ENCODE data around the gene ONECUT1. TPM values are rescaled to one million over a fixed set of nuclear protein-coding genes. Genes with fewer than 3 reads are reported as not detected.
A peak's percentile ranks its signal among the peaks of the same experiment; 100 is the strongest.

Gene ONECUT1
- total RNA-seq, 1 donor from 2014 or later: not detected

- Histone ChIP-seq H3K4me1 (ENCODE audit: control insufficient read depth in 3 of 3, insufficient read depth in 3 of 3, low read length in 3 of 3) (peaks cover 29 to 53% (median 52%) of the 10 kb centered on the region in 3 donors), H3K36me3 (ENCODE audit: control insufficient read depth in 3 of 3, insufficient read depth in 3 of 3, low read length in 3 of 3) (no peaks in the 10 kb centered on the region), H3K4me3 (ENCODE audit: low read length in 3 of 3) (peak overlapping the region; percentile 64 to 73 (median 65)), H3K9me3 (ENCODE audit: control insufficient read depth in 3 of 3, low read length in 3 of 3) (no peaks in the 10 kb centered on the region), H3K27ac (ENCODE audit: low read depth, low read length) (no peak overlapping the region), H3K9ac (ENCODE audit: low read depth in 1 of 3, low read length in 3 of 3) (peak overlapping the region in 1 of 3 donors; percentile 33), H3K27me3 (ENCODE audit: control insufficient read depth in 3 of 3, insufficient read depth in 3 of 3, low read length in 3 of 3) (peaks cover 76 to 91% (median 78%) of the 10 kb centered on the region in 3 donors)
These were observed 451 bp downstream of the ONECUT1 start for GRCh38 chr15:52789601-52790168.

- H3K27ac ChIP-seq (ENCODE audit: low read depth, low read length): no peak overlapping the region
- H3K27me3 ChIP-seq (ENCODE audit: control insufficient read depth in 3 of 3, insufficient read depth in 3 of 3, low read length in 3 of 3): peaks cover 77 to 92% (median 78%) of the 10 kb centered on the region in 3 donors
- H3K9me3 ChIP-seq (ENCODE audit: control insufficient read depth in 3 of 3, low read length in 3 of 3): no peaks in the 10 kb centered on the region
- H3K4me3 ChIP-seq (ENCODE audit: low read length in 3 of 3): peak overlapping the region in 2 of 3 donors; percentile 64 to 73
- no peaks in the 10 kb centered on the region for H3K36me3 ChIP-seq (ENCODE audit: control insufficient read depth in 3 of 3, insufficient read depth in 3 of 3, low read length in 3 of 3)
- peaks cover 30 to 58% (median 58%) of the 10 kb centered on the region in 3 donors for H3K4me1 ChIP-seq (ENCODE audit: control insufficient read depth in 3 of 3, insufficient read depth in 3 of 3, low read length in 3 of 3)
- peak overlapping the region in 1 of 3 donors; percentile 33 for H3K9ac ChIP-seq (ENCODE audit: low read depth in 1 of 3, low read length in 3 of 3)
These were observed 1.0 kb downstream of the ONECUT1 start for GRCh38 chr15:52789008-52789600.

GRCh38 chr15:52788099-52788986 is 1.8 kb downstream of the ONECUT1 start:
- Histone ChIP-seq H3K36me3 (ENCODE audit: control insufficient read depth in 3 of 3, insufficient read depth in 3 of 3, low read length in 3 of 3) (no peaks in the 10 kb centered on the region), H3K9ac (ENCODE audit: low read depth in 1 of 3, low read length in 3 of 3) (no peak overlapping the region), H3K9me3 (ENCODE audit: control insufficient read depth in 3 of 3, low read length in 3 of 3) (no peaks in the 10 kb centered on the region), H3K27me3 (ENCODE audit: control insufficient read depth in 3 of 3, insufficient read depth in 3 of 3, low read length in 3 of 3) (peaks cover 79 to 94% (median 81%) of the 10 kb centered on the region in 3 donors), H3K4me3 (ENCODE audit: low read length in 3 of 3) (peak overlapping the region in 2 of 3 donors; percentile 22 to 64), H3K4me1 (ENCODE audit: control insufficient read depth in 3 of 3, insufficient read depth in 3 of 3, low read length in 3 of 3) (peaks cover 30 to 61% (median 59%) of the 10 kb centered on the region in 3 donors), H3K27ac (ENCODE audit: low read depth, low read length) (no peak overlapping the region)

- H3K4me3 ChIP-seq (ENCODE audit: low read length in 3 of 3): peak overlapping the region in 1 of 3 donors; percentile 22
- no peaks in the 10 kb centered on the region for H3K36me3 ChIP-seq (ENCODE audit: control insufficient read depth in 3 of 3, insufficient read depth in 3 of 3, low read length in 3 of 3)
- peaks cover 30 to 61% (median 59%) of the 10 kb centered on the region in 3 donors for H3K4me1 ChIP-seq (ENCODE audit: control insufficient read depth in 3 of 3, insufficient read depth in 3 of 3, low read length in 3 of 3)
- H3K9ac ChIP-seq (ENCODE audit: low read depth in 1 of 3, low read length in 3 of 3): no peak overlapping the region
- peaks cover 81 to 94% (median 85%) of the 10 kb centered on the region in 3 donors for H3K27me3 ChIP-seq (ENCODE audit: control insufficient read depth in 3 of 3, insufficient read depth in 3 of 3, low read length in 3 of 3)
- no peak overlapping the region for H3K27ac ChIP-seq (ENCODE audit: low read depth, low read length)
- no peaks in the 10 kb centered on the region for H3K9me3 ChIP-seq (ENCODE audit: control insufficient read depth in 3 of 3, low read length in 3 of 3)
These were observed 2.5 kb downstream of the ONECUT1 start for GRCh38 chr15:52787549-52788098.

- H3K27me3 ChIP-seq (ENCODE audit: control insufficient read depth in 3 of 3, insufficient read depth in 3 of 3, low read length in 3 of 3): peaks cover 84 to 93% (median 88%) of the 10 kb centered on the region in 3 donors
- H3K27ac ChIP-seq (ENCODE audit: low read depth, low read length): no peak overlapping the region
- H3K36me3 ChIP-seq (ENCODE audit: control insufficient read depth in 3 of 3, insufficient read depth in 3 of 3, low read length in 3 of 3): no peaks in the 10 kb centered on the region
- H3K9me3 ChIP-seq (ENCODE audit: control insufficient read depth in 3 of 3, low read length in 3 of 3): no peaks in the 10 kb centered on the region
- H3K4me3 ChIP-seq (ENCODE audit: low read length in 3 of 3): no peak overlapping the region
- H3K4me1 ChIP-seq (ENCODE audit: control insufficient read depth in 3 of 3, insufficient read depth in 3 of 3, low read length in 3 of 3): peaks cover 30 to 61% (median 59%) of the 10 kb centered on the region in 3 donors
- no peak overlapping the region for H3K9ac ChIP-seq (ENCODE audit: low read depth in 1 of 3, low read length in 3 of 3)
These were observed 3.0 kb downstream of the ONECUT1 start for GRCh38 chr15:52787123-52787503.

GRCh38 chr15:52786436-52787122 is 3.6 kb downstream of the ONECUT1 start:
- no peak overlapping the region for H3K9ac ChIP-seq (ENCODE audit: low read depth in 1 of 3, low read length in 3 of 3)
- peak overlapping the region in 1 of 3 donors; percentile 6 for H3K4me3 ChIP-seq (ENCODE audit: low read length in 3 of 3)
- no peaks in the 10 kb centered on the region for H3K36me3 ChIP-seq (ENCODE audit: control insufficient read depth in 3 of 3, insufficient read depth in 3 of 3, low read length in 3 of 3)
- no peak overlapping the region for H3K27ac ChIP-seq (ENCODE audit: low read depth, low read length)
- no peaks in the 10 kb centered on the region for H3K9me3 ChIP-seq (ENCODE audit: control insufficient read depth in 3 of 3, low read length in 3 of 3)
- H3K27me3 ChIP-seq (ENCODE audit: control insufficient read depth in 3 of 3, insufficient read depth in 3 of 3, low read length in 3 of 3): peaks cover 85 to 91% (median 85%) of the 10 kb centered on the region in 3 donors
- peaks cover 30 to 61% (median 59%) of the 10 kb centered on the region in 3 donors for H3K4me1 ChIP-seq (ENCODE audit: control insufficient read depth in 3 of 3, insufficient read depth in 3 of 3, low read length in 3 of 3)

GRCh38 chr15:52785672-52786406 is 4.3 kb downstream of the ONECUT1 start:
- H3K27ac ChIP-seq (ENCODE audit: low read depth, low read length): no peak overlapping the region
- H3K36me3 ChIP-seq (ENCODE audit: control insufficient read depth in 3 of 3, insufficient read depth in 3 of 3, low read length in 3 of 3): no peaks in the 10 kb centered on the region
- H3K9ac ChIP-seq (ENCODE audit: low read depth in 1 of 3, low read length in 3 of 3): no peak overlapping the region
- no peaks in the 10 kb centered on the region for H3K9me3 ChIP-seq (ENCODE audit: control insufficient read depth in 3 of 3, low read length in 3 of 3)
- H3K4me1 ChIP-seq (ENCODE audit: control insufficient read depth in 3 of 3, insufficient read depth in 3 of 3, low read length in 3 of 3): peaks cover 29 to 61% (median 57%) of the 10 kb centered on the region in 3 donors
- peaks cover 86 to 87% (median 87%) of the 10 kb centered on the region in 3 donors for H3K27me3 ChIP-seq (ENCODE audit: control insufficient read depth in 3 of 3, insufficient read depth in 3 of 3, low read length in 3 of 3)
- H3K4me3 ChIP-seq (ENCODE audit: low read length in 3 of 3): no peak overlapping the region

- Histone ChIP-seq H3K9me3 (ENCODE audit: control insufficient read depth in 3 of 3, low read length in 3 of 3) (no peaks in the 10 kb centered on the region), H3K27ac (ENCODE audit: low read depth, low read length) (no peak overlapping the region), H3K9ac (ENCODE audit: low read depth in 1 of 3, low read length in 3 of 3) (no peak overlapping the region), H3K36me3 (ENCODE audit: control insufficient read depth in 3 of 3, insufficient read depth in 3 of 3, low read length in 3 of 3) (no peaks in the 10 kb centered on the region), H3K4me3 (ENCODE audit: low read length in 3 of 3) (peak overlapping the region in 2 of 3 donors; percentile 6 to 36), H3K4me1 (ENCODE audit: control insufficient read depth in 3 of 3, insufficient read depth in 3 of 3, low read length in 3 of 3) (peaks cover 22 to 58% (median 53%) of the 10 kb centered on the region in 3 donors), H3K27me3 (ENCODE audit: control insufficient read depth in 3 of 3, insufficient read depth in 3 of 3, low read length in 3 of 3) (peaks cover 84 to 86% (median 86%) of the 10 kb centered on the region in 3 donors)
These were observed 5.1 kb downstream of the ONECUT1 start for GRCh38 chr15:52784799-52785671.

Measured in skeletal muscle tissue (tissue), 4 donors.